Right atrium auricular region (tissue), 2 donors: ENCODE data around the gene ACTN2. TPM values are rescaled to one million over a fixed set of nuclear protein-coding genes. Genes with fewer than 3 reads are reported as not detected.

Experiments used
- DNase-seq: peaks from one replicate; pipeline ENCODE4 v3.0.0-alpha.2; 2019; ENCODE audit warnings: low spot score
- H3K27ac ChIP-seq, 2 donors: fragments of 200-600 bp; sonication (generic); 1 replicate in 1 of 2; 2 replicates in 1 of 2; pipeline ENCODE4 v1.5.1; 2016 to 2019
- H3K27me3 ChIP-seq, 2 donors: fragments of 200-600 bp; sonication (generic); one replicate each; pipeline versions ENCODE4 v1.5.1 to v1.6.0; 2017 to 2019
- H3K36me3 ChIP-seq: fragments of 200-600 bp; sonication (generic); one replicate; pipeline ENCODE4 v1.5.1; 2016
- H3K4me1 ChIP-seq, 2 donors: fragments of 200-600 bp; sonication (generic); one replicate each; pipeline versions ENCODE4 v1.5.1 to v1.6.0; 2017 to 2019
- H3K4me3 ChIP-seq, 2 donors: fragments of 200-600 bp; sonication (generic); 1 replicate in 1 of 2; 2 replicates in 1 of 2; pipeline ENCODE4 v1.5.1; 2017 to 2019; ENCODE audit warnings: mild to moderate bottlenecking in 1 of 2, moderate library complexity in 1 of 2
- H3K9me3 ChIP-seq, 2 donors: fragments of 200-600 bp; sonication (generic); one replicate each; pipeline ENCODE4 v1.5.1; 2019
- total RNA-seq, 2 donors: library from RNA; depleted of rRNA; stranded (reverse); fragments of >200 nt; gene quantifications; one replicate each; pipeline ENCODE4 v1.1.0, GENCODE V29; 2016
- TF ChIP-seq, protein P1 (sequence below), 2 donors: fragments of 200-600 bp; sonication (generic); IDR thresholded peaks; one replicate each; pipeline ENCODE4 v1.5.1; 2019; ENCODE audit warnings: antibody characterized with exemption in 2 of 2

Gene ACTN2
- total RNA-seq, 2 donors from 2014 or later, result 595 to 1,486 TPM

DNA sequence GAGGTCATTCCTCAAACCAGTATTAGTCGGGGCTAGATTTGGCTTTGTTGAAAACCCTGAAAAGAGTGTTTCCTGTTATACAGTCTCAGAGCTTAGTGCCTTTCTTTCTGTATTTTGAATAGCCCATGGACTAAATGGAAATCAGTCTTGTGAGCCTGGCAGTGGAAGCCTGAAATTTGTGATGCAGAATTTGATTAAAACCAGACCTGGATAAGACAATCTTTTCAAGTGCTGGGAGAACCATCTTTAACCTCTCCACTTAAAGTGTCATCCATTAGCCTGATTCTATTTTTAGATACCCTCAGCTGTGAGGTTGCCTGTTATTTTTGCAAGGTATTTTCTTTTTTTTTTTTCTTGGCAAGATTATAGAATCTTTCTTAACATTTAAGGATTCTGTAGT is 19.5 kb downstream of the ACTN2 start:
- no peaks in the 10 kb centered on the region for H3K27me3 ChIP-seq
- H3K4me3 ChIP-seq, result no peak overlapping the region

GRCh38 chr1:236706183-236706582 is 19.9 kb downstream of the ACTN2 start:
- Histone ChIP-seq H3K4me1 (peaks cover 0 to 35% of the 10 kb centered on the region in 2 donors), H3K36me3 (peaks cover 11% of the 10 kb centered on the region), H3K27me3 (no peaks in the 10 kb centered on the region), H3K27ac (peak overlapping the region; percentile 77 to 87), H3K9me3 (no peaks in the 10 kb centered on the region), H3K4me3 (no peak overlapping the region)
- DNase-seq, result no peak
- TF ChIP-seq, protein P1, sequence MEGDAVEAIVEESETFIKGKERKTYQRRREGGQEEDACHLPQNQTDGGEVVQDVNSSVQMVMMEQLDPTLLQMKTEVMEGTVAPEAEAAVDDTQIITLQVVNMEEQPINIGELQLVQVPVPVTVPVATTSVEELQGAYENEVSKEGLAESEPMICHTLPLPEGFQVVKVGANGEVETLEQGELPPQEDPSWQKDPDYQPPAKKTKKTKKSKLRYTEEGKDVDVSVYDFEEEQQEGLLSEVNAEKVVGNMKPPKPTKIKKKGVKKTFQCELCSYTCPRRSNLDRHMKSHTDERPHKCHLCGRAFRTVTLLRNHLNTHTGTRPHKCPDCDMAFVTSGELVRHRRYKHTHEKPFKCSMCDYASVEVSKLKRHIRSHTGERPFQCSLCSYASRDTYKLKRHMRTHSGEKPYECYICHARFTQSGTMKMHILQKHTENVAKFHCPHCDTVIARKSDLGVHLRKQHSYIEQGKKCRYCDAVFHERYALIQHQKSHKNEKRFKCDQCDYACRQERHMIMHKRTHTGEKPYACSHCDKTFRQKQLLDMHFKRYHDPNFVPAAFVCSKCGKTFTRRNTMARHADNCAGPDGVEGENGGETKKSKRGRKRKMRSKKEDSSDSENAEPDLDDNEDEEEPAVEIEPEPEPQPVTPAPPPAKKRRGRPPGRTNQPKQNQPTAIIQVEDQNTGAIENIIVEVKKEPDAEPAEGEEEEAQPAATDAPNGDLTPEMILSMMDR (IDR thresholded peaks at IDR 0.05), result no peak

More for the DNA sequence above, 19.5 kb downstream of the ACTN2 start:
- TF ChIP-seq, protein P1 (IDR thresholded peaks at IDR 0.05), result no peak
- Histone ChIP-seq H3K36me3 (peaks cover 11% of the 10 kb centered on the region), H3K27ac (peak overlapping the region; percentile 77 to 87), H3K4me1 (peaks cover 0 to 38% of the 10 kb centered on the region in 2 donors), H3K9me3 (no peaks in the 10 kb centered on the region)
- no peak for DNase-seq

GRCh38 chr1:236710328-236710892 is 24.1 kb downstream of the ACTN2 start:
- no peak overlapping the region for H3K27ac ChIP-seq
- H3K36me3 ChIP-seq, result no peaks in the 10 kb centered on the region
- H3K4me3 ChIP-seq, result no peak overlapping the region
- H3K4me1 ChIP-seq, result peaks cover 0 to 25% of the 10 kb centered on the region in 2 donors
- H3K27me3 ChIP-seq, result no peaks in the 10 kb centered on the region
- H3K9me3 ChIP-seq, result no peaks in the 10 kb centered on the region
- TF ChIP-seq, protein P1 (IDR thresholded peaks at IDR 0.05), result no peak
- no peak for DNase-seq

- Histone ChIP-seq H3K27me3 (no peaks in the 10 kb centered on the region), H3K9me3 (no peaks in the 10 kb centered on the region), H3K4me3 (no peak overlapping the region), H3K27ac (peak overlapping the region; percentile 6 to 58), H3K4me1 (peaks cover 0 to 45% of the 10 kb centered on the region in 2 donors), H3K36me3 (peaks cover 27% of the 10 kb centered on the region)
- TF ChIP-seq, protein P1 (IDR thresholded peaks at IDR 0.05), result no peak
- no peak for DNase-seq
These were observed 29.9 kb downstream of the ACTN2 start for GRCh38 chr1:236716160-236716559.

- Histone ChIP-seq H3K27ac (peak overlapping the region in 1 of 2 donors; percentile 23), H3K9me3 (no peaks in the 10 kb centered on the region), H3K4me3 (no peak overlapping the region), H3K27me3 (no peaks in the 10 kb centered on the region), H3K4me1 (peaks cover 0 to 45% of the 10 kb centered on the region in 2 donors), H3K36me3 (peaks cover 44% of the 10 kb centered on the region)
- TF ChIP-seq, protein P1 (IDR thresholded peaks at IDR 0.05), result no peak
- no peak for DNase-seq
These were observed 31.5 kb downstream of the ACTN2 start for GRCh38 chr1:236717811-236718210.

- Histone ChIP-seq H3K4me1 (peaks cover 0 to 45% of the 10 kb centered on the region in 2 donors), H3K27ac (peak overlapping the region; percentile 23 to 31), H3K4me3 (no peak overlapping the region), H3K27me3 (no peaks in the 10 kb centered on the region), H3K9me3 (no peaks in the 10 kb centered on the region), H3K36me3 (peaks cover 49% of the 10 kb centered on the region)
- no peak for DNase-seq
- TF ChIP-seq, protein P1 (IDR thresholded peaks at IDR 0.05), result no peak
These were observed 32.0 kb downstream of the ACTN2 start for GRCh38 chr1:236718328-236718727.
